Mesendoderm (in vitro differentiated cells): ENCODE results near the gene CFLAR.

Source experiments
- DNase-seq: peaks from one replicate; pipeline ENCODE4 v3.0.0; 2013
- H2AK5ac ChIP-seq: 2 replicates; pipeline ENCODE4 v1.6.1; 2013; ENCODE audit warnings: low read length, inconsistent platforms
- H2BK120ac ChIP-seq: 2 replicates; pipeline ENCODE4 v1.6.1; 2013; ENCODE audit warnings: low read depth, mild to moderate bottlenecking, low read length, moderate library complexity, mixed read lengths
- H2BK15ac ChIP-seq: replicated peaks from 2 replicates; pipeline ENCODE4 v1.6.1; 2013; ENCODE audit warnings: low read depth, mild to moderate bottlenecking, moderate library complexity
- H2BK5ac ChIP-seq: 2 replicates; pipeline ENCODE4 v1.6.1; 2013; ENCODE audit warnings: low read length, inconsistent platforms
- H3K18ac ChIP-seq: 2 replicates; pipeline ENCODE4 v1.6.1; 2013; ENCODE audit warnings: mild to moderate bottlenecking, low read length, mixed read lengths
- H3K23ac ChIP-seq: one replicate; pipeline ENCODE4 v1.6.1; 2013; ENCODE audit warnings: low read length
- H3K27ac ChIP-seq: 2 replicates; pipeline ENCODE4 v1.5.1; 2013; ENCODE audit warnings: low read depth, mild to moderate bottlenecking, inconsistent platforms, low read length, moderate library complexity
- H3K27me3 ChIP-seq: 2 replicates; pipeline ENCODE4 v1.6.1; 2013; ENCODE audit warnings: low read length, control low read depth, mild to moderate bottlenecking, inconsistent platforms; ENCODE audit not compliant: insufficient read depth, poor library complexity
- H3K36me3 ChIP-seq: 2 replicates; pipeline ENCODE4 v1.6.1; 2013; ENCODE audit warnings: low read length, inconsistent platforms; ENCODE audit not compliant: control insufficient read depth, insufficient read depth
- H3K4ac ChIP-seq: one replicate; pipeline ENCODE4 v1.6.1; 2013; ENCODE audit warnings: low read depth, mild to moderate bottlenecking, low read length, moderate library complexity
- H3K4me1 ChIP-seq: 2 replicates; pipeline ENCODE4 v1.6.1; 2013; ENCODE audit warnings: low read depth, low read length, inconsistent platforms; ENCODE audit not compliant: control insufficient read depth
- H3K4me2 ChIP-seq: 2 replicates; pipeline ENCODE4 v1.6.1; 2013; ENCODE audit warnings: low read length
- H3K4me3 ChIP-seq: 2 replicates; pipeline ENCODE4 v1.5.1; 2013; ENCODE audit warnings: mild to moderate bottlenecking, low read length
- H3K56ac ChIP-seq: one replicate; pipeline ENCODE4 v1.6.1; 2013; ENCODE audit warnings: low read length
- H3K79me1 ChIP-seq: 2 replicates; pipeline ENCODE4 v1.6.1; 2013; ENCODE audit warnings: low read length, inconsistent platforms
- H3K79me2 ChIP-seq: 2 replicates; pipeline ENCODE4 v1.6.1; 2013; ENCODE audit warnings: mild to moderate bottlenecking, low read length; ENCODE audit not compliant: control insufficient read depth, insufficient read depth
- H3K9ac ChIP-seq: 2 replicates; pipeline ENCODE4 v1.6.1; 2013; ENCODE audit warnings: low read length, inconsistent platforms
- H4K5ac ChIP-seq: one replicate; pipeline ENCODE4 v1.6.1; 2013; ENCODE audit warnings: low read length
- H4K8ac ChIP-seq: one replicate; pipeline ENCODE4 v1.6.1; 2013; ENCODE audit warnings: low read depth, mild to moderate bottlenecking, control low read depth, low read length, moderate library complexity
- WGBS: extraction: QIAGEN DNeasy Blood & Tissue Kit; methylation state at CpG from one replicate; pipeline ENCODE4 v1.1.7; 2013; ENCODE audit warnings: low lambda C conversion rate, missing lambda C conversion rate; ENCODE audit not compliant: insufficient coverage; ENCODE audit errors: extremely low coverage; 5-methylcytosine and 5-hydroxymethylcytosine counted together

Gene CFLAR

GRCh38 chr2:201171259-201171814, 55.4 kb downstream of the CFLAR start:
- Histone ChIP-seq H3K79me1 (no peaks in the 10 kb centered on the region), H3K79me2 (no peaks in the 10 kb centered on the region), H4K5ac (no peak overlapping the region), H3K4me2 (no peak overlapping the region), H2BK15ac (no peak overlapping the region), H4K8ac (no peak overlapping the region), H3K27ac (no peak overlapping the region), H3K23ac (no peak overlapping the region), H3K4me1 (no peaks in the 10 kb centered on the region), H2AK5ac (no peak overlapping the region), H3K18ac (no peak overlapping the region), H3K4ac (no peak overlapping the region), H3K36me3 (no peaks in the 10 kb centered on the region), H2BK5ac (no peak overlapping the region), H3K56ac (no peak overlapping the region), H3K27me3 (no peaks in the 10 kb centered on the region), H3K4me3 (no peak overlapping the region), H2BK120ac (no peak overlapping the region), H3K9ac (no peak overlapping the region)
- WGBS: no CpG with 5 or more reads among the region's 6 CpGs
- DNase-seq: no peak

DNA sequence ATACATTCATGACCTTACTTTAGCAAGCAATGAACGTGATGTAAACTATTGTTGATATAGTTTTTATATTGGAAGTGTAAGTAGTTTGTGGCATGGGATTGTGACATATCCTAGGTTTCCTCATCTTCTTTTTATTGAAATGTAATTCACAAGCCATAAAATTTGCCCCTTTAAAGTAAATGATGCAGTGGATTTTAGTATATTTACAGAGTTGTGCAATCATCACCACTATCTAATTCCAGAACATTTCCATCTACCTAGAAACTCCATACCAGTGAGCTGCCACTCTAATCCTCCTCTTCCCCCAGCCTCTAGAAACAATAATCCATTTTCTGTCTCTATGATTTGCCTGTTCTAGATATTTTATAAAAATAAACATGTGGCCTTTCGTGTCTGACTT, 56.3 kb downstream of the CFLAR start:
- H3K4me2 ChIP-seq: no peak overlapping the region
- H4K5ac ChIP-seq: no peak overlapping the region
- H3K36me3 ChIP-seq: no peaks in the 10 kb centered on the region
- no peaks in the 10 kb centered on the region for H3K4me1 ChIP-seq
- H3K18ac ChIP-seq: no peak overlapping the region
- H3K4ac ChIP-seq: no peak overlapping the region
- no peak for DNase-seq
- H3K27ac ChIP-seq: no peak overlapping the region
- no peak overlapping the region for H3K9ac ChIP-seq
- H3K4me3 ChIP-seq: no peak overlapping the region
- no peak overlapping the region for H3K23ac ChIP-seq
- H2AK5ac ChIP-seq: no peak overlapping the region
- no peak overlapping the region for H4K8ac ChIP-seq
- no peaks in the 10 kb centered on the region for H3K79me1 ChIP-seq
- H3K27me3 ChIP-seq: no peaks in the 10 kb centered on the region
- H2BK5ac ChIP-seq: no peak overlapping the region
- H3K79me2 ChIP-seq: no peaks in the 10 kb centered on the region
- H3K56ac ChIP-seq: no peak overlapping the region
- H2BK15ac ChIP-seq: no peak overlapping the region
- 100% methylated on average over 1 of the region's 2 CpGs for WGBS
- no peak overlapping the region for H2BK120ac ChIP-seq

DNA sequence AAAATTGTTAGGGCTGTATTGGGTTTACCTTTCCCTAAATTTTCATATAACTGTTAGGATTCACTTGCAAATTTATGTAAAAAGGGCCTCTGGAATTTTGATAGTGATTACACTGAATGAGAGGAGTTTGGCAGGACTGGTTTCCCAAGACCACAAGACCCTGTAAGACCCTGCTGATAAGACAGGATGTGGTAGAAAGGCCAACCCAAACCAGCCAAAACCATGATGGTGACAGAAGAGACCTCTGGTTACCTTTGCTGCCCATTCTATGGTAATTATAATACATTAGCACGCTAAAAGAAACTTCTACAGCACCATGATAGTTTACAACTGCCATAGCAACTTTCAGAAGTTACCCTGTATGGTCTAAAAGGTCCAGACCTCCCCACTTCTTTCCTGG, 58.7 kb downstream of the CFLAR start:
- H2BK120ac ChIP-seq: no peak overlapping the region
- H3K27me3 ChIP-seq: no peaks in the 10 kb centered on the region
- no peak overlapping the region for H3K9ac ChIP-seq

GRCh38 chr2:201176081-201176481, 60.1 kb downstream of the CFLAR start:
- H3K56ac ChIP-seq: no peak overlapping the region
- no peak overlapping the region for H2BK5ac ChIP-seq
- no peak overlapping the region for H4K8ac ChIP-seq
- H3K27ac ChIP-seq: no peak overlapping the region
- H3K4me3 ChIP-seq: no peak overlapping the region
- H3K4ac ChIP-seq: no peak overlapping the region
- no peaks in the 10 kb centered on the region for H3K79me1 ChIP-seq
- H3K36me3 ChIP-seq: no peaks in the 10 kb centered on the region
- no peak overlapping the region for H4K5ac ChIP-seq
- no peak overlapping the region for H3K9ac ChIP-seq
- DNase-seq: no peak
- H3K27me3 ChIP-seq: no peaks in the 10 kb centered on the region
- no peak overlapping the region for H2BK15ac ChIP-seq
- no peak overlapping the region for H3K4me2 ChIP-seq
- no peaks in the 10 kb centered on the region for H3K4me1 ChIP-seq
- no peak overlapping the region for H3K18ac ChIP-seq
- no peak overlapping the region for H2AK5ac ChIP-seq
- no peaks in the 10 kb centered on the region for H3K79me2 ChIP-seq
- no peak overlapping the region for H2BK120ac ChIP-seq
- H3K23ac ChIP-seq: no peak overlapping the region
- WGBS: no CpG with 5 or more reads among the region's 6 CpGs

More for the DNA sequence above, 58.7 kb downstream of the CFLAR start:
- Histone ChIP-seq H3K79me2 (no peaks in the 10 kb centered on the region), H3K4me3 (no peak overlapping the region), H3K36me3 (no peaks in the 10 kb centered on the region), H3K79me1 (no peaks in the 10 kb centered on the region), H4K5ac (no peak overlapping the region), H2BK5ac (no peak overlapping the region), H3K27ac (no peak overlapping the region), H4K8ac (no peak overlapping the region), H3K18ac (no peak overlapping the region), H3K4ac (no peak overlapping the region), H2BK15ac (no peak overlapping the region), H3K4me2 (no peak overlapping the region), H3K4me1 (no peaks in the 10 kb centered on the region), H3K23ac (no peak overlapping the region), H2AK5ac (no peak overlapping the region), H3K56ac (no peak overlapping the region)
- no CpG with 5 or more reads among the region's 1 CpG for WGBS
- DNase-seq: peak; percentile 62

DNA sequence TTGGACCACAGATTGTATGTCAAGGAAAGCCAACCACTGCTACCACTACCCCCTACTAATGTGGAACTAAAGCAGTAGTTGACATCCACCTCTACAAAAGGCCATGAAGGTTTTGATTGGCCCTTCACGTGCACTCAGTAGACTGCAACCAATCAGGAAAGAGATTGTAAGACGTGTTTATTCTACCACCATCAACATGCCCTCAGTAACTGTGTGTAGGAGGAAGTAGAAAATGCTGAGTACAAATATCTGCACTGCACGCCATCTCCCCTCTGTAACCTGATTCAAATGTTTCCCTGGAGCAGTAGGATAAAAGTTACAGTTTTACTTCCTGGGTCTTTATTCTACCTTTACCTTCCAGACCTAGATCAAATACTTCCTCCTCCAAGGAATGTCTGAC, 64.0 kb downstream of the CFLAR start:
- DNase-seq: no peak
- H3K4me2 ChIP-seq: no peak overlapping the region
- H3K4ac ChIP-seq: no peak overlapping the region
- no peak overlapping the region for H3K23ac ChIP-seq
- H3K4me3 ChIP-seq: no peak overlapping the region
- no peaks in the 10 kb centered on the region for H3K36me3 ChIP-seq
- H3K56ac ChIP-seq: no peak overlapping the region
- no peaks in the 10 kb centered on the region for H3K27me3 ChIP-seq
- H3K9ac ChIP-seq: no peak overlapping the region
- no peaks in the 10 kb centered on the region for H3K79me1 ChIP-seq
- H3K18ac ChIP-seq: no peak overlapping the region
- no peak overlapping the region for H2AK5ac ChIP-seq
- H3K79me2 ChIP-seq: no peaks in the 10 kb centered on the region
- H2BK120ac ChIP-seq: no peak overlapping the region
- WGBS: no CpG with 5 or more reads among the region's 3 CpGs
- no peak overlapping the region for H4K5ac ChIP-seq
- no peak overlapping the region for H2BK5ac ChIP-seq
- no peak overlapping the region for H2BK15ac ChIP-seq
- H3K4me1 ChIP-seq: no peaks in the 10 kb centered on the region
- no peak overlapping the region for H4K8ac ChIP-seq
- no peak overlapping the region for H3K27ac ChIP-seq

DNA sequence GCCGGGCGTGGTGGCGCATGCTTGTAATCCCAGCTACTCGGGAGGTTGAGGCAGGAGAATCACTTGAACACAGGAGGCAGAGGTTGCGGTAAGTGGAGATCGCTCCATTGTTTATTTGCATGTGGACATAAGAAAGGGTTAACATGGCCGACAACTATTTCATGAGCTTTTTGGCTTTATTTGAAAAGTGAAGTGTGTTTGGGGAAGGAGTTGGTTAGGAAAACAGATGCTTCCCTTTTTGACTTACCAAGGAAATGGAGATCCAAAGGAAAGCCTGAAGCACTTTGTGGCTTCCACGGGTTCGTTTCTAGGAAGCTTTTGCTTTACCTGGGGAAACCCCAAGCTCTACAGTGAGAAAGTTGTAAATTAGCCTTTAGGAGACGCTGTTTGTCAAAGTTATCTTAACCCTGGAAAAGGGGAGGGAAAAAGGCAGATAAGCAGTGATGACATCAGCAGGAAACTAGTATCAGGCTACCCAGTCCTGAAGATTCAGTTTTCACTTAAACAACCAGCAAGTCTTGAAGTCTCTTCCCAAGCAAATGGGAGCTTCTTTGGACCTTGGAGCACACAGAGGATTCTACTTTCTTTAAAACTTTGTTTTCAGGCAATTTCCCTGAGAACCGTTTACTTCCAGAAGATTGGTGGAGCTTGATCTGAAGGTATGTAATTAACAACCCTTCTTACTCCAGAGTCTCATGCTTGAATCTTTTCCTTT, 66.8 kb downstream of the CFLAR start, which contains the start of gene CASP10:
Gene CASP10, plus strand, starts transcription at position 492 of the 715 bp plus-strand sequence. CDS start 2,637 bp downstream, outside the sequence.
- DNase-seq: peak; percentile 95
- peaks cover 2% of the 10 kb centered on the region for H3K4me1 ChIP-seq
- H3K36me3 ChIP-seq: no peaks in the 10 kb centered on the region
- H3K79me1 ChIP-seq: no peaks in the 10 kb centered on the region
- no peaks in the 10 kb centered on the region for H3K27me3 ChIP-seq
- H3K4ac ChIP-seq: no peak within 1 kb of the TSS
- no peaks in the 10 kb centered on the region for H3K79me2 ChIP-seq
- peak within 1 kb of the TSS; percentile 50 for H3K9ac ChIP-seq
- peak within 1 kb of the TSS; percentile 3 for H3K4me3 ChIP-seq
- H2BK15ac ChIP-seq: peak within 1 kb of the TSS; percentile 77
- no peak within 1 kb of the TSS for H2BK5ac ChIP-seq
- no peak within 1 kb of the TSS for H2BK120ac ChIP-seq
- peak within 1 kb of the TSS; percentile 2 for H3K4me2 ChIP-seq
- peak within 1 kb of the TSS; percentile 65 for H3K18ac ChIP-seq
- WGBS: no CpG with 5 or more reads among the region's 11 CpGs
- H4K8ac ChIP-seq: peak within 1 kb of the TSS; percentile 87
- H3K23ac ChIP-seq: no peak within 1 kb of the TSS
- H3K27ac ChIP-seq: no peak within 1 kb of the TSS
- H4K5ac ChIP-seq: no peak within 1 kb of the TSS
- no peak within 1 kb of the TSS for H2AK5ac ChIP-seq
- H3K56ac ChIP-seq: peak within 1 kb of the TSS; percentile 64
